SIG-M5 treated with dmso at 0.1 percent for 504 hours (cell line): ENCODE results near the gene CAV1.

Experiments
- DNase-seq: peaks from one replicate; lab custom pipeline; 2025; ENCODE audit not compliant: unreplicated experiment; lab: John Stamatoyannopoulos, UW

The CAV1 gene

GRCh38 chr7:116529250-116529649, 4.4 kb downstream of the CAV1 start:
- no peak for DNase-seq

GRCh38 chr7:116530107-116530820, 5.4 kb downstream of the CAV1 start:
- DNase-seq, result peak; percentile 4

GRCh38 chr7:116532102-116532688, 7.4 kb downstream of the CAV1 start:
- DNase-seq, result no peak

- DNase-seq, result no peak
Measured at GRCh38 chr7:116534790-116535189, 10.0 kb downstream of the CAV1 start.

GRCh38 chr7:116535416-116535815, 10.6 kb downstream of the CAV1 start:
- DNase-seq, result no peak

GRCh38 chr7:116538138-116538537, 13.3 kb downstream of the CAV1 start:
- no peak for DNase-seq

- no peak for DNase-seq
Measured at GRCh38 chr7:116539879-116540278, 15.0 kb downstream of the CAV1 start.

- no peak for DNase-seq
Measured at GRCh38 chr7:116540743-116541142, 15.9 kb downstream of the CAV1 start.

- no peak for DNase-seq
Measured at GRCh38 chr7:116541951-116542350, 17.1 kb downstream of the CAV1 start.

- DNase-seq, result no peak
Measured at GRCh38 chr7:116542618-116543017, 17.8 kb downstream of the CAV1 start.

- no peak for DNase-seq
Measured at GRCh38 chr7:116543664-116544063, 18.8 kb downstream of the CAV1 start.

- no peak for DNase-seq
Measured at GRCh38 chr7:116544487-116544886, 19.7 kb downstream of the CAV1 start.

- DNase-seq, result no peak
Measured at GRCh38 chr7:116545411-116545993, 20.7 kb downstream of the CAV1 start.

GRCh38 chr7:116546054-116546453, 21.2 kb downstream of the CAV1 start:
- no peak for DNase-seq

GRCh38 chr7:116546916-116547315, 22.1 kb downstream of the CAV1 start:
- DNase-seq, result no peak

GRCh38 chr7:116547347-116547746, 22.5 kb downstream of the CAV1 start:
- no peak for DNase-seq

- no peak for DNase-seq
Measured at GRCh38 chr7:116548506-116548905, 23.7 kb downstream of the CAV1 start.

- no peak for DNase-seq
Measured at GRCh38 chr7:116549370-116549769, 24.5 kb downstream of the CAV1 start.

- DNase-seq, result no peak
Measured at GRCh38 chr7:116551692-116552091, 26.9 kb downstream of the CAV1 start.

- no peak for DNase-seq
Measured at GRCh38 chr7:116552602-116553001, 27.8 kb downstream of the CAV1 start.

GRCh38 chr7:116553168-116553964, 28.5 kb downstream of the CAV1 start:
- DNase-seq, result no peak

GRCh38 chr7:116554436-116554835, 29.6 kb downstream of the CAV1 start:
- DNase-seq, result no peak
